ENCODE measurements around the gene CSH1.

Gene CSH1

GRCh38 chr17:63937319-63937718 is 40.9 kb upstream of the CSH1 start:
- H3K27me3 ChIP-seq (replicated peaks) = no peaks in the 10 kb centered on the region
- no peaks in the 10 kb centered on the region for H3K36me3 ChIP-seq (replicated peaks)
- no peak overlapping the region for H3K27ac ChIP-seq
- DNase-seq = no peak
- no peak overlapping the region for H3K4me3 ChIP-seq (ENCODE audit: low read depth, low read length)
- in situ Hi-C loops (cut with HindIII; ENCODE audit: low pct_ligation_motif_present, low sequenced_read_pairs) = no loop called here
- TF ChIP-seq, protein P1, sequence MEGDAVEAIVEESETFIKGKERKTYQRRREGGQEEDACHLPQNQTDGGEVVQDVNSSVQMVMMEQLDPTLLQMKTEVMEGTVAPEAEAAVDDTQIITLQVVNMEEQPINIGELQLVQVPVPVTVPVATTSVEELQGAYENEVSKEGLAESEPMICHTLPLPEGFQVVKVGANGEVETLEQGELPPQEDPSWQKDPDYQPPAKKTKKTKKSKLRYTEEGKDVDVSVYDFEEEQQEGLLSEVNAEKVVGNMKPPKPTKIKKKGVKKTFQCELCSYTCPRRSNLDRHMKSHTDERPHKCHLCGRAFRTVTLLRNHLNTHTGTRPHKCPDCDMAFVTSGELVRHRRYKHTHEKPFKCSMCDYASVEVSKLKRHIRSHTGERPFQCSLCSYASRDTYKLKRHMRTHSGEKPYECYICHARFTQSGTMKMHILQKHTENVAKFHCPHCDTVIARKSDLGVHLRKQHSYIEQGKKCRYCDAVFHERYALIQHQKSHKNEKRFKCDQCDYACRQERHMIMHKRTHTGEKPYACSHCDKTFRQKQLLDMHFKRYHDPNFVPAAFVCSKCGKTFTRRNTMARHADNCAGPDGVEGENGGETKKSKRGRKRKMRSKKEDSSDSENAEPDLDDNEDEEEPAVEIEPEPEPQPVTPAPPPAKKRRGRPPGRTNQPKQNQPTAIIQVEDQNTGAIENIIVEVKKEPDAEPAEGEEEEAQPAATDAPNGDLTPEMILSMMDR (IDR thresholded peaks at IDR 0.05; ENCODE audit: low read depth, low read length, missing control alignments) = no peak

- DNase-seq = no peak
- H3K36me3 ChIP-seq (replicated peaks) = no peaks in the 10 kb centered on the region
- in situ Hi-C loops (cut with HindIII; ENCODE audit: low pct_ligation_motif_present, low sequenced_read_pairs) = no loop called here
- TF ChIP-seq, protein P1 (IDR thresholded peaks at IDR 0.05; ENCODE audit: low read depth, low read length, missing control alignments) = no peak
- no peaks in the 10 kb centered on the region for H3K27me3 ChIP-seq (replicated peaks)
- H3K4me3 ChIP-seq (ENCODE audit: low read depth, low read length) = no peak overlapping the region
- no peak overlapping the region for H3K27ac ChIP-seq
Measured at GRCh38 chr17:63934183-63935112, 38.1 kb upstream of the CSH1 start.

DNA sequence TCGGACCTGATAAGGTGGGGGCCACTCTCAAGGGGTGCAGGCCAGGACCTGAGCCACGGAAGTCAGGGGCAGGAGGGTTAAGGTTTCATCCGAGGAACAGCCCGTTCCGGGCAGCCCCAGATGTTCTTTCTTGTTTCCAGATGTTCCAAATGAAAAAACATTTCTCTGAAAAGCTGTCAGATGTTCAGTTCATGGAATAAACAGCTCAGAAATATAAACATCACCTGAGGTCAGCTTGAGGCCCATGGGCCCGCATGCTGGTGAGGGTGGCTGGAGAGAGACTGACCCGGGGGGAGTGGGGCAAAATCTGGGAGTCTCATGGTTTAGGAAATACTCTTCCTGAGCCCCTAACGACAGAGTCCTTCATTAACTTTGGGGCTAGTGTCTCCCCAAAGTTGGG is 37.2 kb upstream of the CSH1 start:
- H3K27me3 ChIP-seq (replicated peaks) = no peaks in the 10 kb centered on the region
- in situ Hi-C loops (cut with HindIII; ENCODE audit: low pct_ligation_motif_present, low sequenced_read_pairs) = no loop called here
- DNase-seq = no peak
- TF ChIP-seq, protein P1 (IDR thresholded peaks at IDR 0.05; ENCODE audit: low read depth, low read length, missing control alignments) = no peak
- H3K4me3 ChIP-seq (ENCODE audit: low read depth, low read length) = no peak overlapping the region
- no peak overlapping the region for H3K27ac ChIP-seq
- H3K36me3 ChIP-seq (replicated peaks) = no peaks in the 10 kb centered on the region

GRCh38 chr17:63932721-63933120 is 36.3 kb upstream of the CSH1 start:
- TF ChIP-seq, protein P1 (IDR thresholded peaks at IDR 0.05; ENCODE audit: low read depth, low read length, missing control alignments) = no peak
- H3K27ac ChIP-seq = no peak overlapping the region
- DNase-seq = no peak
- no peaks in the 10 kb centered on the region for H3K36me3 ChIP-seq (replicated peaks)
- in situ Hi-C loops (cut with HindIII; ENCODE audit: low pct_ligation_motif_present, low sequenced_read_pairs) = no loop called here
- no peak overlapping the region for H3K4me3 ChIP-seq (ENCODE audit: low read depth, low read length)
- H3K27me3 ChIP-seq (replicated peaks) = no peaks in the 10 kb centered on the region

GRCh38 chr17:63931981-63932561 is 35.7 kb upstream of the CSH1 start, which contains the start of gene CD79B:
Gene CD79B, minus strand, starts transcription at chr17:63932331. Its CDS starts 70 bp downstream, at chr17:63932261.
- no peak within 1 kb of the TSS for H3K27ac ChIP-seq
- H3K27me3 ChIP-seq (replicated peaks) = no peaks in the 10 kb centered on the region
- TF ChIP-seq, protein P1 (IDR thresholded peaks at IDR 0.05; ENCODE audit: low read depth, low read length, missing control alignments) = no peak
- in situ Hi-C loops (cut with HindIII; ENCODE audit: low pct_ligation_motif_present, low sequenced_read_pairs) = no loop called here
- no peak within 1 kb of the TSS for H3K4me3 ChIP-seq (ENCODE audit: low read depth, low read length)
- no peaks in the 10 kb centered on the region for H3K36me3 ChIP-seq (replicated peaks)
- no peak for DNase-seq

All from brain microvascular endothelial cell (primary cell).